ENCODE data around the gene LPP.

LPP gene

GRCh38 chr3:188170461-188171459 is 16.8 kb downstream of the LPP start:
- DNase-seq, result no peak

- no peak for DNase-seq
Observed at GRCh38 chr3:188171682-188172467, 17.9 kb downstream of the LPP start.

GRCh38 chr3:188174317-188175044 is 20.5 kb downstream of the LPP start:
- DNase-seq, result no peak

GRCh38 chr3:188176476-188176875 is 22.5 kb downstream of the LPP start:
- DNase-seq, result no peak

- no peak for DNase-seq
Observed at GRCh38 chr3:188176884-188177283, 22.9 kb downstream of the LPP start.

GRCh38 chr3:188177721-188178120 is 23.8 kb downstream of the LPP start:
- no peak for DNase-seq

GRCh38 chr3:188178293-188178936 is 24.5 kb downstream of the LPP start:
- DNase-seq, result no peak

- DNase-seq, result no peak
Observed at GRCh38 chr3:188179006-188179966, 25.3 kb downstream of the LPP start.

- DNase-seq, result no peak
Observed at GRCh38 chr3:188180114-188180513, 26.2 kb downstream of the LPP start.

- no peak for DNase-seq
Observed at GRCh38 chr3:188183452-188183851, 29.5 kb downstream of the LPP start.

GRCh38 chr3:188184160-188184559 is 30.2 kb downstream of the LPP start:
- DNase-seq, result no peak

- no peak for DNase-seq
Observed at GRCh38 chr3:188184649-188185048, 30.7 kb downstream of the LPP start.

GRCh38 chr3:188185717-188186251 is 31.8 kb downstream of the LPP start:
- DNase-seq, result no peak

GRCh38 chr3:188187053-188187452 is 33.1 kb downstream of the LPP start:
- no peak for DNase-seq

GRCh38 chr3:188188911-188189310 is 35.0 kb downstream of the LPP start:
- no peak for DNase-seq

GRCh38 chr3:188191460-188191859 is 37.5 kb downstream of the LPP start:
- no peak for DNase-seq

- DNase-seq, result no peak
Observed at GRCh38 chr3:188192034-188192433, 38.1 kb downstream of the LPP start.

GRCh38 chr3:188194332-188194731 is 40.4 kb downstream of the LPP start:
- no peak for DNase-seq

GRCh38 chr3:188196232-188196990 is 42.5 kb downstream of the LPP start:
- DNase-seq, result no peak

- no peak for DNase-seq
Observed at GRCh38 chr3:188197388-188197847, 43.5 kb downstream of the LPP start.

Data from GF-D8 (cell line).